Measurements from ENCODE around the gene DNAAF9.
"Not testable (repeated sequence)": the region's sequence is repeated elsewhere in the genome, so short reads cannot be mapped to it uniquely, and the experiment has no call there.

The DNAAF9 gene

DNA sequence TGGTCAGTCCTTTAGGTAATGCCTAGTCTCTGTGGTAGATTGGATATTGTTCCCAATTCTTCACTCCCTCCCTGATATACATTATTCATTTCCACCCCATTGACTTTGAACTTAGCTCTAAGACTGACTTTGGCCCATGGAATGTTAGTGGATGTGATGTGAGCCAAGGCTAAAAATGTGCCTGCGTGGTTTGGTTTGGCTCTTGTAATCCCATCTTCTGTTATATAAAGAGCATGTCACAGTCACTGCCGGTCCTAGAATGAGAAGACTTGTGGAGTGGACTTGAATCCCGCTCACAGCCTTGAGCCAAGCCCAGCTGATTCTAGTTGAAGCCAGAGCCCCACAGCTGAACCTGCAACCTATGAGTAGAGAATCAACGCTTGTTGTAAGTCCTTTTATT is 23.6 kb upstream of the DNAAF9 start:
- Histone ChIP-seq H3K9me3 (ENCODE audit: control insufficient read depth, low read depth, low read length) (no peaks in the 10 kb centered on the region), H3K9ac (ENCODE audit: low read length) (no peak overlapping the region), H3K36me3 (ENCODE audit: control insufficient read depth, low read depth, low read length) (no peaks in the 10 kb centered on the region), H3K4me1 (ENCODE audit: control insufficient read depth, low read depth, low read length) (no peaks in the 10 kb centered on the region), H3K27ac (ENCODE audit: low read length) (no peak overlapping the region), H3K4me3 (ENCODE audit: low read length) (no peak overlapping the region), H3K27me3 (ENCODE audit: control insufficient read depth, insufficient read depth, low read length) (no peaks in the 10 kb centered on the region)

DNA sequence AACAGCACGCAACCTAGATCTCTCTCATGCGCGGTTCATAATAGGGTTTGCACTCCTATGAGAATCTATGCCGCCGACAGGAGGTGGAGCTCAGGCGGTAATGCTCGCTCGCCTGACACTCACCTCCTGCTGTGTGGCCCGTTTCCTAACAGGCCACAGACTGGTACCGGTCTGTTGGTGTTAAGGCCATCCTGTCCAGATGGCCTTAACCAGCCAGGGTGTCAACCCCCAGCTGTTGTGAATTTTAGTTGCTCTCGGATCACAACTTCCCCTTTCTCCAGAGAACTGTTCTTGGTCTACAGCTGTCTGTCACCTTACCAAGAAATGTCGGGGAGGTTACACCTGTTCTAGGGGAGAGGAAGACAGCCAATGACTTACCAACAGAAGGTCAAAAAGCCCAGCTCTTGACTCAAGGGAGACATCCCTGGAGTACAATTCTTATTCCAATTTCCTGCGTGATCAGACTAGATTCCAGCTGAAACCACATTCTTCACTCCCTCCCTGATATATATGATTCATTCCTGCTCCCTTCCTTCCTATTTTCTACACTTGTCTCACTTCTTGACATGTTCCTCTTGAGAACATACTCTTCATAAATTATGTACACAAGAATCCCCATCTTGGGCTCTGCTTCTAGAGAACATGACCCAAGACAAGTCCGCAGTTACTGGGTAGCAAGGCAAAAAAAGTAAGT is 23.1 kb upstream of the DNAAF9 start:
- Histone ChIP-seq H3K36me3 (ENCODE audit: control insufficient read depth, low read depth, low read length) (no peaks in the 10 kb centered on the region), H3K4me3 (ENCODE audit: low read length) (no peak overlapping the region), H3K9me3 (ENCODE audit: control insufficient read depth, low read depth, low read length) (no peaks in the 10 kb centered on the region), H3K27ac (ENCODE audit: low read length) (no peak overlapping the region), H3K4me1 (ENCODE audit: control insufficient read depth, low read depth, low read length) (no peaks in the 10 kb centered on the region), H3K27me3 (ENCODE audit: control insufficient read depth, insufficient read depth, low read length) (no peaks in the 10 kb centered on the region), H3K9ac (ENCODE audit: low read length) (no peak overlapping the region)

DNA sequence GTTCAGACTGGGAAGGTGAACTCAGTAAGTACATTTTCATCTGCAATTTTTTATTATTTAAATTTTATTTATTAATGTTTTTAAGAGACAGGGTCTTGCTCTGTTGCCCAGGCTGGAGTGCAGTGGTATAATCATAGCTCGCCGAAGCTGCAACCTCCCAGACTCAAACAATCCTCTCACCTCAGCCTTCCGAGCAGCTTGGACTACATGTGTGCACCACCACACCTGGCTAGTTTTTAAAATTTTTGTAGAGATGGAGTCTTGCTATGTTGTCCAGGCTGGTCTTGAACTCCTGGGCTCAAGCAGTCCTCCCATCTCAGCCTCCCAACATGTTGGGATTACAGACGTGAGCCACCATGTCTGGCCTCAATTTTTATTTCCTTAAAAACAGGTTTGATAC is 19.3 kb upstream of the DNAAF9 start:
- H3K4me1 ChIP-seq (ENCODE audit: control insufficient read depth, low read depth, low read length); H3K9me3 ChIP-seq (ENCODE audit: control insufficient read depth, low read depth, low read length); H3K36me3 ChIP-seq (ENCODE audit: control insufficient read depth, low read depth, low read length); H3K4me3 ChIP-seq (ENCODE audit: low read length); H3K9ac ChIP-seq (ENCODE audit: low read length); H3K27me3 ChIP-seq (ENCODE audit: control insufficient read depth, insufficient read depth, low read length); H3K27ac ChIP-seq (ENCODE audit: low read length): not testable (repeated sequence)

DNA sequence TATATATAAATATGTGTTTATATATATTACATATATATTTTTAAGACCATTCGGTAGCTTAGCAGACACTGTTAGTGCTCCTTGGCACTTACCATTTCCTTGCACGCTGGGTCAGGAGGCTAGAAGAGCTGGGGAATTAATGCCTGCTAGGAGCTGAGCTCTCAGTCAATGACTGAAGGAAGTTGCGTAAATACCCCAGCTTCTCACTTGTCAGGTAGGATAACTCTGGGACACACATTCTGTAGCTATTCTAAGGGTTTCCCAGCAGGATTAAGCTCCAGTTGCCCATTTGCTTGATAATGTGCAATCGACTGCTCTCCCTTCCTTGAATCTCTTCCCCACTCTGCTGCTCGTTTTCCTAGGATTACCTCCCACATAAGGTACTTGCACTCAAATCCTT is 15.7 kb upstream of the DNAAF9 start:
- H3K9me3 ChIP-seq (ENCODE audit: control insufficient read depth, low read depth, low read length), result no peaks in the 10 kb centered on the region
- H3K4me3 ChIP-seq (ENCODE audit: low read length), result no peak overlapping the region
- no peaks in the 10 kb centered on the region for H3K4me1 ChIP-seq (ENCODE audit: control insufficient read depth, low read depth, low read length)
- H3K36me3 ChIP-seq (ENCODE audit: control insufficient read depth, low read depth, low read length), result no peaks in the 10 kb centered on the region
- no peaks in the 10 kb centered on the region for H3K27me3 ChIP-seq (ENCODE audit: control insufficient read depth, insufficient read depth, low read length)
- H3K27ac ChIP-seq (ENCODE audit: low read length), result no peak overlapping the region
- H3K9ac ChIP-seq (ENCODE audit: low read length), result no peak overlapping the region

DNA sequence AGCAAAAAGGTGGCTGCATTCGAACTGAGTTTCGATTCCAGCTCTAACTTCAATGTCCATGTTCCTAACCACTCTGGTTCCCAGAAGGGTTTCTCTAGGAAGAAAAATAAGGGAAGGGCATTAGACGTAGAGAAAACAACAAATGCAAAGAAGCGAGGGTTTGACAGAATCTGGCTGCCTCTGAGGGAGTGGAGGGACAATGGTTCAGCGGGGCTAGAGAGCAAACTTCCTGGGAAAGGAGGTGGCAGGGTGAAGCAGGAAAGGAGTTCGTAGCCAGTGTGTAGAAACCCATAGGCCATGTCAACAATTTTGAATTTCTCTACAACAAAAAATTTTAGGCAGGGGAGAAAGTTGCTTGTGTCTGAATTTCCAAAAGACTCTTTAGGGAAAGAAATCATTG is 14.5 kb upstream of the DNAAF9 start:
- Histone ChIP-seq H3K27ac (ENCODE audit: low read length) (no peak overlapping the region), H3K9me3 (ENCODE audit: control insufficient read depth, low read depth, low read length) (no peaks in the 10 kb centered on the region), H3K9ac (ENCODE audit: low read length) (no peak overlapping the region), H3K27me3 (ENCODE audit: control insufficient read depth, insufficient read depth, low read length) (no peaks in the 10 kb centered on the region), H3K4me3 (ENCODE audit: low read length) (no peak overlapping the region), H3K36me3 (ENCODE audit: control insufficient read depth, low read depth, low read length) (no peaks in the 10 kb centered on the region), H3K4me1 (ENCODE audit: control insufficient read depth, low read depth, low read length) (no peaks in the 10 kb centered on the region)

DNA sequence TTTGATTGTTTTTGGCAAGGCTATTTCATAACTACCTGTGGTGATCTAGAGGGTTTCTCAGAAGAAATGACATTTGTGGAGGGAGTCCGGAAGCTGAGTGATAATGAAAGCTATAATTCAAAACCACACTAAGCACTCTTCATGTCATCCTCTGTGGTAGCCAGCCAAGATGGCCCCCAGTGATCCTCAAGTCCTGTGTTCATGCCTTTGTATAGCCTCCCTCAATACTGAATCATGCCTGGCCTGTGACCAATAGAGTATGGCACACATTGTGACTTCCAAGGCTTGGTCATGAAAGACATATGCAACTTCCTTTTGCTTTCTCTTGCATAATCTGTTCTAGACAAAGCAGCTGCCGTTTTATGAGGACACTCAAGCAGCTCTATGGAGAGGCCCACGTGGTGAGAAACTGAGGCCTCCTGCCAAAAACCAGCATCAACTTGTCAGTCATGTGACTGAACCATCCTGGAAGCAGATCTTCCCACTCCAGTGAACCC is 12.8 kb upstream of the DNAAF9 start:
- Histone ChIP-seq H3K9ac (ENCODE audit: low read length) (no peak overlapping the region), H3K9me3 (ENCODE audit: control insufficient read depth, low read depth, low read length) (no peaks in the 10 kb centered on the region), H3K4me3 (ENCODE audit: low read length) (no peak overlapping the region), H3K4me1 (ENCODE audit: control insufficient read depth, low read depth, low read length) (no peaks in the 10 kb centered on the region), H3K27ac (ENCODE audit: low read length) (no peak overlapping the region), H3K27me3 (ENCODE audit: control insufficient read depth, insufficient read depth, low read length) (no peaks in the 10 kb centered on the region), H3K36me3 (ENCODE audit: control insufficient read depth, low read depth, low read length) (no peaks in the 10 kb centered on the region)

DNA sequence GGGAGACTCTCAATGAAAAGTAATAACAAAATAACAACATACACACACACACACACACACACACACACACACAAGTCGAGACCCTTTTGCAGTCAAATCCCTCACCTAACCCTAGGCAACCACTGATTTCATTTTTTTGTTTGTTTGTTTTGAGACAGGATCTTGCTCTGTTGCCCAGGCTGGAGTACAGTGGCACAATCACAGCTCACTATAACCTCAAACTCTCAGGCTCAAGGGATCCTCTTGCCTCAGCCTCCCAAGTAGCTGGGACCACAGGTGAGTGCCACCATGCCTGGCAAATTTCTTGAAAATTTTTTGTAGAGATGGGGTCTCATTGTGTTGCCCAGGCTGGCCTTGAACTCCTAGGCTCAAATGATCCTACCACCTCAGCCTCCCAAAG is 10.7 kb upstream of the DNAAF9 start:
- not testable (repeated sequence) for H3K36me3 ChIP-seq (ENCODE audit: control insufficient read depth, low read depth, low read length); H3K9ac ChIP-seq (ENCODE audit: low read length); H3K9me3 ChIP-seq (ENCODE audit: control insufficient read depth, low read depth, low read length); H3K27me3 ChIP-seq (ENCODE audit: control insufficient read depth, insufficient read depth, low read length); H3K4me1 ChIP-seq (ENCODE audit: control insufficient read depth, low read depth, low read length); H3K27ac ChIP-seq (ENCODE audit: low read length); H3K4me3 ChIP-seq (ENCODE audit: low read length)

DNA sequence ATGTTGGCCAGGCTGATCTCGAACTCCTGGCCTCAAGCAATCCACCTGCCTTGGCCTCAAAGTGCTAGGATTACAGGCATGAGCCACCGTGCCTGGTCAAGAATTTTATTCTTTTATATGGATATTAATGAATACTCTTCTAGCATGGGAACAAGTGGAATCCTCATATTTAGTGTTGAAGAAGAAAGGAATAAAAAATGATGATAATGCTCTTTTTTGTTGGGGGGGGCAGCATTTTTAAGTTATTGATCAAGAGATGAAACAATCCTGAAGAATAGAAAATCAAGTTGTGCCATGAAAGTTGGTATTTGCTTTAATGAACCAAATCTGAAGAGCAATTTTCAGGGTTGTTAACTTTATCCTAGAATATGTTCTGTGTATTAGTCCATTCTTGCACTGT is 6.7 kb upstream of the DNAAF9 start:
- H3K4me3 ChIP-seq (ENCODE audit: low read length), result no peak overlapping the region
- no peaks in the 10 kb centered on the region for H3K4me1 ChIP-seq (ENCODE audit: control insufficient read depth, low read depth, low read length)
- no peaks in the 10 kb centered on the region for H3K27me3 ChIP-seq (ENCODE audit: control insufficient read depth, insufficient read depth, low read length)
- no peak overlapping the region for H3K9ac ChIP-seq (ENCODE audit: low read length)
- H3K9me3 ChIP-seq (ENCODE audit: control insufficient read depth, low read depth, low read length), result no peaks in the 10 kb centered on the region
- H3K27ac ChIP-seq (ENCODE audit: low read length), result no peak overlapping the region
- no peaks in the 10 kb centered on the region for H3K36me3 ChIP-seq (ENCODE audit: control insufficient read depth, low read depth, low read length)

DNA sequence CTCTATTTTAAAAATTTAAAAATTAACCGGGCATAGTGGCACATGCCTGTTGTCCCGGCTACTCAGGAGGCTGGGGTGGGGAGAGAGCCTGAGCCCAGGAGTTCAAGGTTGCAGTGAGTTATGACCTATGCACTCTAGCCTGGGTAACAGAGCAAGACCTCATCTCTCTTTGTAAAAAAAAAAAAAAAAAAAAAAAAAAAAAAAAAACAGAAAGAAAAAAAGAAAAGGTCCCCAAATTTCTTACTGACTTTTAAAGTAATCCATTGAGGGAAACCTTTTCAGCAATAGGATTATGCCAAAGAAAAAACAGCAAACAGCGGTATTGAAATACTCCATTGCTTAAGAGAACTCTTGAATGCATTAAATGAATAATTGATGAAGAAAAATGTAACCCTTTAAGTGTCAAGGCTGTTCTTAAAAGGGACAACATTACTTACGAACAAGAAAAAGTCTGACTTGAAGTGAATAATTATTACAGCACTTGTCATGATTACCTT is 6.0 kb upstream of the DNAAF9 start:
- peaks cover under 1% of the 10 kb centered on the region for H3K4me1 ChIP-seq (ENCODE audit: control insufficient read depth, low read depth, low read length)
- no peaks in the 10 kb centered on the region for H3K9me3 ChIP-seq (ENCODE audit: control insufficient read depth, low read depth, low read length)
- no peak overlapping the region for H3K9ac ChIP-seq (ENCODE audit: low read length)

DNA sequence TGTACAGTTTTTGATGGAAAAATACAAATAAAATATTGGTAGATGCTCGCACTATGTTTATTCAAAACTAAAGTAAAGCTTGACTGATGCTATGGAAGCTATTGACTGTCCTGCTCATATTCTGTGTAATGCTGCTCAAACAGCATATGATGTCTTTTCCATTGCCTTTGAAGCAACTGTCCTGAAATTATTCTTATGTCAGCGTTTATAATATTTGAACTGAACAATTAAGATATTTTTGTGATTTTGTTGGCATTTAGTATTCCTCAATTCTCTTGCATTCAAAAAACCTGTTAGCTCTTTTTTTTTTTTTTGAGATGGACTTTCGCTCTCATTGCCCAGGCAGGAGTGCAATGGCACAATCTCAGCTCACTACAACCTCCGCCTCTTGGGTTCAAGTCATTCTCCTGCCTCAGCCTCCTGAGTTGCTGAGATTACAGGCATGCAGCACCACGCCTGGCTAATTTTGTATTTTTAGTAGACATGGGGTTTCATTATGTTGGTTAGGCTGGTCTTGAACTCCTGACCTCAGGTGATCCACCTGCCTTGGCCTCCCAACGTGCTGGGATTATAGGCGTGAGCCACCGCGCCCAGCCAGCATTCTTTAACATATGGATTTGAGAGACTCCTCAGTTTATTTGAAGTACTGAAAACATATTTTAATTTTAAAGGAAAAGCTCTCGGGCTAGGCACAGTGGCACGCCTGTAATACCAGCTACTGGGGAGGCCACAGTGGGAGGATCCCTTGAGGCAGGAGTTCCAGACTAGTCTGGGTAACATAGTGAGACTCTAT is 5.3 kb upstream of the DNAAF9 start:
- Histone ChIP-seq H3K9ac (ENCODE audit: low read length) (no peak overlapping the region), H3K27ac (ENCODE audit: low read length) (no peak overlapping the region), H3K36me3 (ENCODE audit: control insufficient read depth, low read depth, low read length) (no peaks in the 10 kb centered on the region), H3K4me1 (ENCODE audit: control insufficient read depth, low read depth, low read length) (peaks cover 4% of the 10 kb centered on the region), H3K27me3 (ENCODE audit: control insufficient read depth, insufficient read depth, low read length) (no peaks in the 10 kb centered on the region), H3K9me3 (ENCODE audit: control insufficient read depth, low read depth, low read length) (no peaks in the 10 kb centered on the region), H3K4me3 (ENCODE audit: low read length) (no peak overlapping the region)

More for the DNA sequence above, 6.0 kb upstream of the DNAAF9 start:
- Histone ChIP-seq H3K27me3 (ENCODE audit: control insufficient read depth, insufficient read depth, low read length) (no peaks in the 10 kb centered on the region), H3K4me3 (ENCODE audit: low read length) (no peak overlapping the region), H3K27ac (ENCODE audit: low read length) (no peak overlapping the region), H3K36me3 (ENCODE audit: control insufficient read depth, low read depth, low read length) (no peaks in the 10 kb centered on the region)

DNA sequence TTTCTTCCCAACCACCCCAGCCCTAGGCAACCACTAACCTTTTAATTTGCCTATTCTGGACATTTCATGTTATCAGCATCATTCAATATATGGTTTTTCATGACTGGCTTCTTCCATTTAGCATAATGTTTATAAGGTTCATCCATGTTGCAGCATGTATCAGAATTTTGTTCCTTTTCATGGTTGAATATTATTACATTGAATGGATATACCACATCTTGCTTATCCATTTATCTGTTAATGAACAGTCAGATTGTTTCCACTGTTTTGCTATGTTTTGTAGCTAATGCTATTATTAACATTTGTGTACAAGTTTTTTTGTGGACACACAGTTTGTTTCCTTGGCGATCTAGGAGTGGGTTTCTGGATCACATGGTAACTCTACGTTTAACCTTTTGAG is 3.0 kb upstream of the DNAAF9 start:
- Histone ChIP-seq H3K4me1 (ENCODE audit: control insufficient read depth, low read depth, low read length) (peaks cover 7% of the 10 kb centered on the region), H3K27ac (ENCODE audit: low read length) (no peak overlapping the region), H3K9me3 (ENCODE audit: control insufficient read depth, low read depth, low read length) (no peaks in the 10 kb centered on the region), H3K27me3 (ENCODE audit: control insufficient read depth, insufficient read depth, low read length) (peaks cover 15% of the 10 kb centered on the region), H3K9ac (ENCODE audit: low read length) (no peak overlapping the region), H3K4me3 (ENCODE audit: low read length) (no peak overlapping the region), H3K36me3 (ENCODE audit: control insufficient read depth, low read depth, low read length) (no peaks in the 10 kb centered on the region)

DNA sequence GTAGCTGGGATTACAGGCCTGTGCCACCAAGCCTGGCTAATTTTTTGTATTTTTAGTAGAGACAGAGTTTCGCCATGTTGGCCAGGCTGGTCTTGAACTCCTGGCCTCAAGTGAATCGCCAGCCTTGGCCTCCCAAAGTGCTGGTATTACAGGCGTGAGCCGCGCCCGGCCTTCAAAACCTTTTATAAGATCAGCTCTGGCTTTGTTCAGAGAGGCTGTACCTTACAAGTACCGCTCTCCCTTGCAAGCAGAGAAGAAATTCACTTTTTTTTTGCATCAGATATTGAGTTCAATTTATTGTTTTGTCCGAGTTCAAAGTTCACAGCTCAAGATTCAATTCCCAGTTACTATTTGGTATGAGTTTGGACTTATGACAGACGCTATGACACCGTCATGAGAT is 1.9 kb upstream of the DNAAF9 start:
- Histone ChIP-seq H3K9ac (ENCODE audit: low read length) (no peak overlapping the region), H3K4me3 (ENCODE audit: low read length) (no peak overlapping the region), H3K27ac (ENCODE audit: low read length) (no peak overlapping the region), H3K4me1 (ENCODE audit: control insufficient read depth, low read depth, low read length) (peaks cover 7% of the 10 kb centered on the region), H3K36me3 (ENCODE audit: control insufficient read depth, low read depth, low read length) (no peaks in the 10 kb centered on the region), H3K9me3 (ENCODE audit: control insufficient read depth, low read depth, low read length) (no peaks in the 10 kb centered on the region), H3K27me3 (ENCODE audit: control insufficient read depth, insufficient read depth, low read length) (peaks cover 16% of the 10 kb centered on the region)

Data from iPS-18a (cell line).